ENCODE measurements around the gene DNAJC10.
"Not testable (repeated sequence)": the region's sequence is repeated elsewhere in the genome, so short reads cannot be mapped to it uniquely, and the experiment has no call there.

The DNAJC10 gene

GRCh38 chr2:182736856-182737255, 20.8 kb downstream of the DNAJC10 start:
- intact Hi-C loops (cut with micrococcal nuclease); H3K9me3 Mint-ChIP-seq; H3K27ac Mint-ChIP-seq; H3K27me3 Mint-ChIP-seq; H3K4me3 Mint-ChIP-seq; H3K4me1 Mint-ChIP-seq (ENCODE audit: low read depth): not testable (repeated sequence)
- H3K36me3 Mint-ChIP-seq (ENCODE audit: low read depth): peaks cover 55% of the 10 kb centered on the region

- Mint-ChIP-seq H3K27me3 (no peaks in the 10 kb centered on the region), H3K36me3 (ENCODE audit: low read depth) (peaks cover 63% of the 10 kb centered on the region), H3K9me3 (no peaks in the 10 kb centered on the region), H3K4me3 (no peak overlapping the region), H3K4me1 (ENCODE audit: low read depth) (no peaks in the 10 kb centered on the region), H3K27ac (no peak overlapping the region)
- intact Hi-C loops (cut with micrococcal nuclease): no loop called here
Measured at GRCh38 chr2:182740701-182741100, 24.6 kb downstream of the DNAJC10 start.

GRCh38 chr2:182741620-182742019, 25.6 kb downstream of the DNAJC10 start:
- H3K9me3 Mint-ChIP-seq: no peaks in the 10 kb centered on the region
- H3K4me3 Mint-ChIP-seq: no peak overlapping the region
- intact Hi-C loops (cut with micrococcal nuclease): loop anchor here (2.0 kb wide), 1 partner anchor 17 kb away; no protein-coding TSS in a partner anchor
- H3K4me1 Mint-ChIP-seq (ENCODE audit: low read depth): no peaks in the 10 kb centered on the region
- peaks cover 70% of the 10 kb centered on the region for H3K36me3 Mint-ChIP-seq (ENCODE audit: low read depth)
- H3K27me3 Mint-ChIP-seq: no peaks in the 10 kb centered on the region
- no peak overlapping the region for H3K27ac Mint-ChIP-seq

GRCh38 chr2:182744490-182744889, 28.4 kb downstream of the DNAJC10 start:
- no peak overlapping the region for H3K4me3 Mint-ChIP-seq
- H3K27me3 Mint-ChIP-seq: no peaks in the 10 kb centered on the region
- H3K27ac Mint-ChIP-seq: no peak overlapping the region
- no peaks in the 10 kb centered on the region for H3K4me1 Mint-ChIP-seq (ENCODE audit: low read depth)
- peaks cover 63% of the 10 kb centered on the region for H3K36me3 Mint-ChIP-seq (ENCODE audit: low read depth)
- intact Hi-C loops (cut with micrococcal nuclease): no loop called here
- H3K9me3 Mint-ChIP-seq: no peaks in the 10 kb centered on the region

GRCh38 chr2:182745061-182745460, 29.0 kb downstream of the DNAJC10 start:
- no peaks in the 10 kb centered on the region for H3K27me3 Mint-ChIP-seq
- H3K27ac Mint-ChIP-seq: no peak overlapping the region
- peaks cover 69% of the 10 kb centered on the region for H3K36me3 Mint-ChIP-seq (ENCODE audit: low read depth)
- H3K4me3 Mint-ChIP-seq: no peak overlapping the region
- no peaks in the 10 kb centered on the region for H3K4me1 Mint-ChIP-seq (ENCODE audit: low read depth)
- intact Hi-C loops (cut with micrococcal nuclease): no loop called here
- no peaks in the 10 kb centered on the region for H3K9me3 Mint-ChIP-seq

- intact Hi-C loops (cut with micrococcal nuclease); H3K27me3 Mint-ChIP-seq; H3K27ac Mint-ChIP-seq; H3K4me3 Mint-ChIP-seq; H3K4me1 Mint-ChIP-seq (ENCODE audit: low read depth); H3K9me3 Mint-ChIP-seq: not testable (repeated sequence)
- peaks cover 77% of the 10 kb centered on the region for H3K36me3 Mint-ChIP-seq (ENCODE audit: low read depth)
Measured at GRCh38 chr2:182745894-182746293, 29.8 kb downstream of the DNAJC10 start.

- no peak overlapping the region for H3K4me3 Mint-ChIP-seq
- H3K36me3 Mint-ChIP-seq (ENCODE audit: low read depth): peaks cover 78% of the 10 kb centered on the region
- H3K27ac Mint-ChIP-seq: no peak overlapping the region
- H3K4me1 Mint-ChIP-seq (ENCODE audit: low read depth): no peaks in the 10 kb centered on the region
- H3K9me3 Mint-ChIP-seq: no peaks in the 10 kb centered on the region
- intact Hi-C loops (cut with micrococcal nuclease): no loop called here
- no peaks in the 10 kb centered on the region for H3K27me3 Mint-ChIP-seq
Measured at GRCh38 chr2:182754231-182754630, 38.2 kb downstream of the DNAJC10 start.

- intact Hi-C loops (cut with micrococcal nuclease): loop anchor here (2.0 kb wide), 1 partner anchor 16 kb away; no protein-coding TSS in a partner anchor
- Mint-ChIP-seq H3K27me3 (no peaks in the 10 kb centered on the region), H3K4me3 (no peak overlapping the region), H3K27ac (no peak overlapping the region), H3K36me3 (ENCODE audit: low read depth) (peaks cover 74% of the 10 kb centered on the region), H3K9me3 (no peaks in the 10 kb centered on the region), H3K4me1 (ENCODE audit: low read depth) (peaks cover 5% of the 10 kb centered on the region)
Measured at GRCh38 chr2:182758379-182758778, 42.3 kb downstream of the DNAJC10 start.

GRCh38 chr2:182761903-182762302, 45.8 kb downstream of the DNAJC10 start:
- no peaks in the 10 kb centered on the region for H3K27me3 Mint-ChIP-seq
- peaks cover 77% of the 10 kb centered on the region for H3K36me3 Mint-ChIP-seq (ENCODE audit: low read depth)
- intact Hi-C loops (cut with micrococcal nuclease): loop anchor here (10.0 kb wide), 1 partner anchor 213 kb away; no protein-coding TSS in a partner anchor

GRCh38 chr2:182763311-182763912, 47.4 kb downstream of the DNAJC10 start:
- intact Hi-C loops (cut with micrococcal nuclease): loop anchor here (10.0 kb wide), 1 partner anchor 211 kb away; no protein-coding TSS in a partner anchor
- Mint-ChIP-seq H3K4me3 (no peak overlapping the region), H3K4me1 (ENCODE audit: low read depth) (peaks cover 11% of the 10 kb centered on the region), H3K36me3 (ENCODE audit: low read depth) (peaks cover 78% of the 10 kb centered on the region), H3K9me3 (peaks cover 3% of the 10 kb centered on the region), H3K27me3 (no peaks in the 10 kb centered on the region), H3K27ac (no peak overlapping the region)

More at GRCh38 chr2:182761903-182762302, 45.8 kb downstream of the DNAJC10 start:
- Mint-ChIP-seq H3K27ac (no peak overlapping the region), H3K4me3 (no peak overlapping the region), H3K9me3 (no peaks in the 10 kb centered on the region), H3K4me1 (ENCODE audit: low read depth) (peaks cover 10% of the 10 kb centered on the region)

- intact Hi-C loops (cut with micrococcal nuclease): loop anchor here (10.0 kb wide), 1 partner anchor 208 kb away; no protein-coding TSS in a partner anchor
- peaks cover 82% of the 10 kb centered on the region for H3K36me3 Mint-ChIP-seq (ENCODE audit: low read depth)
Measured at GRCh38 chr2:182766626-182767025, 50.6 kb downstream of the DNAJC10 start.

GRCh38 chr2:182767578-182767977, 51.5 kb downstream of the DNAJC10 start:
- no peak overlapping the region for H3K27ac Mint-ChIP-seq
- H3K36me3 Mint-ChIP-seq (ENCODE audit: low read depth): peaks cover 82% of the 10 kb centered on the region

More at GRCh38 chr2:182766626-182767025, 50.6 kb downstream of the DNAJC10 start:
- Mint-ChIP-seq H3K4me1 (ENCODE audit: low read depth) (peaks cover 10% of the 10 kb centered on the region), H3K9me3 (peaks cover 26% of the 10 kb centered on the region), H3K27ac (no peak overlapping the region), H3K27me3 (no peaks in the 10 kb centered on the region), H3K4me3 (no peak overlapping the region)

GRCh38 chr2:182768950-182769349, 52.9 kb downstream of the DNAJC10 start:
- not testable (repeated sequence) for H3K27ac Mint-ChIP-seq; H3K4me3 Mint-ChIP-seq; H3K27me3 Mint-ChIP-seq; H3K4me1 Mint-ChIP-seq (ENCODE audit: low read depth)
- Mint-ChIP-seq H3K36me3 (ENCODE audit: low read depth) (peaks cover 89% of the 10 kb centered on the region), H3K9me3 (peaks cover 42% of the 10 kb centered on the region)
- intact Hi-C loops (cut with micrococcal nuclease): loop anchor here (10.0 kb wide), 1 partner anchor 206 kb away; no protein-coding TSS in a partner anchor

More at GRCh38 chr2:182767578-182767977, 51.5 kb downstream of the DNAJC10 start:
- intact Hi-C loops (cut with micrococcal nuclease): loop anchor here (10.0 kb wide), 1 partner anchor 207 kb away; no protein-coding TSS in a partner anchor
- H3K4me1 Mint-ChIP-seq (ENCODE audit: low read depth): peaks cover 6% of the 10 kb centered on the region
- peaks cover 35% of the 10 kb centered on the region for H3K9me3 Mint-ChIP-seq
- no peaks in the 10 kb centered on the region for H3K27me3 Mint-ChIP-seq
- no peak overlapping the region for H3K4me3 Mint-ChIP-seq

- no peaks in the 10 kb centered on the region for H3K27me3 Mint-ChIP-seq
- H3K9me3 Mint-ChIP-seq: no peaks in the 10 kb centered on the region
- H3K4me1 Mint-ChIP-seq (ENCODE audit: low read depth): no peaks in the 10 kb centered on the region
- intact Hi-C loops (cut with micrococcal nuclease): no loop called here
- no peak overlapping the region for H3K27ac Mint-ChIP-seq
- H3K4me3 Mint-ChIP-seq: no peak overlapping the region
- peaks cover 55% of the 10 kb centered on the region for H3K36me3 Mint-ChIP-seq (ENCODE audit: low read depth)
Measured at GRCh38 chr2:182779323-182779722, 63.3 kb downstream of the DNAJC10 start.

- H3K4me3 Mint-ChIP-seq; H3K9me3 Mint-ChIP-seq; H3K4me1 Mint-ChIP-seq (ENCODE audit: low read depth); H3K27ac Mint-ChIP-seq; H3K27me3 Mint-ChIP-seq; intact Hi-C loops (cut with micrococcal nuclease): not testable (repeated sequence)
- H3K36me3 Mint-ChIP-seq (ENCODE audit: low read depth): peaks cover 39% of the 10 kb centered on the region
Measured at GRCh38 chr2:182781099-182781498, 65.0 kb downstream of the DNAJC10 start.

Data from dendritic cell treated with granulocyte-macrophage colony-stimulating factor and Interleukin-4, amounts not matched to agents 40 ng/mL and 50 ng/mL, for 4 days (primary cell).